ENCODE measurements around the gene ZNF44.

The ZNF44 gene

DNA sequence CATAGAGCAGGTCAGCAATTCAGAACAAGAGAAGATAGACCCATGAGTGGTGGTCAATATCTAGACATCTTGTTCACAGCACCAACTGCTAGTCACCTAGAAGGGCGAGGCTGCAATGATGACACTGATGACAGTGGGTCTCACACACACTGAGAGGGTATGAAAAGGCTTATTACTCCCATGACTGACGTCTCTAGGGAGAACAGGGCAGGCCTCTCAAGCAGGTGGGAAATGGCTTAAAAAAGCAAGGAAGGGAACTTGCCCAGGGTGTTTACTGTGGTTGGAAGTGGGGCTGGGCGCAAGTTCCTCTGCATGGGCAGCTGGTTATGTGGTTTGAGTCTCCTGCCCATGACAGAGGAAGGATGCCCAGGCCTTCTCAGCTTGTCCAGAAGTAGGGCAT lies 33.8 kb downstream of the ZNF44 start:
- DNase-seq: peak; percentile 65

DNA sequence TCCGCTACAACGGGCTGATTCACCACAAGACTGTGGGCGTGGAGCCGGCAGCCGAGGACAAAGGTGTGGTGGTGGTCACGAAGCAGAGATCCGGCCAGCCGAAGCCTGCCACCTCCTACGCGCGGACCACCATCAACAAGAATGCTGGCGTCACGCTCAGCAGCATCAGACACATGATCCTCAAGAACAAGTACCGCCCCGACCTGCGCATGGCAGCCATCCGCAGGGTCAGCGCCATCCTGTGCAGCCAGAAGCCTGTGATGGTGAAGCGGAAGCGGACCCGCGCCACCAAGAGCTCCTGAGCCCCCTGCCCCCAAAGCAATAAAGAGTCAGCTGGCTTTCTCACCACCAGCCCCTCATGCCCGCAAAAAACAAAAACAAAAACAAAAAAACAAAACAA lies 34.4 kb downstream of the ZNF44 start:
- DNase-seq: no peak

DNA sequence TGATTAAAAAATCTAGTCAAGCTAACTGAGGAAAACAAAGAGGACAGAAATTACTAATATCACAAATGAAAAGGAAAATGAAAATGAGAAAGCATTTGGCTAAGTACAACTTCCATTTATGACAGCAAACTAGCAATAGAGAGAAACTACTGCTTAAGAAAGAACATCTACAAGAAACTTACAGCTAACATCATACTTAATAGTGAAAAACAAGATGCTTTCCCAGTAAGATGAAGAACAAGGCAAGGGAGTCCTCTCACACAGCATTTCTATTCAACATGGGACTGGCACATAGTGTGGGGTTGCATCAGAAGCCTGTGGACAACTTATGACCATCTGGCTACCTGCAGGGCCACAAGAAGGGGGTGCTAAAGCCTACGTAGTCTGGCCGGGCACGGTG lies 39.3 kb downstream of the ZNF44 start:
- no peak for DNase-seq

DNA sequence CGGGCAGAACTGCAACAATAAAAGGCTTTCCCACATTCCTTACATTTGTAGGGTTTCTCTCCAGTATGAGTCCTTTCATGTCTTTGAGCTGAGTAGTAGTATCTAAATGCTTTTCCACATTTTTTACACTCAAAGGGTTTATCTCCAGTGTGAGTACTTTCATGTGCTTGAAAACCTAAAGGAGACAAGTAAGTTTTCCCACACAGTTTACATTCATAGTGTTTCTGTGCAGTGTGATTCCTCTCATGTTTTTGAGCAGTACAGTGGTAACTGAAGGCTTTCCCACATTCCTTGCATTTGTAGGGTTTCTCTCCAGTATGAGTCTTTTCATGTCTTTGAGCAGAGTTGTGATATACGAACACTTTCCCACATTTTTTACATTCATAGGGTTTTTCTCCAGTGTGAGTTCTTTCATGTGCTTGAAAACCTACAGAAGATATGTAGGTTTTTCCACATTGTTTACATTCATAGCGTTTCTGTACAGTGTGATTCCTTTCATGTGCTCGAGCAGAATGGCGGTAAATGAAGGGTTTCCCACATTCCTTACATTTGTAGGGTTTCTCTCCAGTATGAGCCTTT lies 47.0 kb downstream of the ZNF44 start:
- no peak for DNase-seq

DNA sequence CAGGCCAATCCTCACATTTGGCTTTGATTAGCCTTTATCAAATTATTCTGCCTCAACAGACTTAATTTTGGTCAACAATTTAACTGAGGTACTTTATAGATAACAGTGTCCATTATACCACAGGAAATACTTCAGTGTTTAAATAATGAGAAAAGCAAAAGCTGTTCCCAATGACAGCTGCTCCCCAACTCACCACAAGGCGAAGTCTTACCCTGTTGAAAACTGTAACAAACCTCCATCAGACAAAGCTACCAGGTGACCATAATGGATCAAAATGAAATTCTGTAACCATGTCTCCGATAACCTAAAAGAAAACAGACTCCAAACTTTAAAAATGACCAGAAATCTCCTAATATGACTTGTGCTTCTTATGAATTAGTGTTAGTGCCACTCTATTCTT lies 50.3 kb downstream of the ZNF44 start:
- DNase-seq: no peak

DNA sequence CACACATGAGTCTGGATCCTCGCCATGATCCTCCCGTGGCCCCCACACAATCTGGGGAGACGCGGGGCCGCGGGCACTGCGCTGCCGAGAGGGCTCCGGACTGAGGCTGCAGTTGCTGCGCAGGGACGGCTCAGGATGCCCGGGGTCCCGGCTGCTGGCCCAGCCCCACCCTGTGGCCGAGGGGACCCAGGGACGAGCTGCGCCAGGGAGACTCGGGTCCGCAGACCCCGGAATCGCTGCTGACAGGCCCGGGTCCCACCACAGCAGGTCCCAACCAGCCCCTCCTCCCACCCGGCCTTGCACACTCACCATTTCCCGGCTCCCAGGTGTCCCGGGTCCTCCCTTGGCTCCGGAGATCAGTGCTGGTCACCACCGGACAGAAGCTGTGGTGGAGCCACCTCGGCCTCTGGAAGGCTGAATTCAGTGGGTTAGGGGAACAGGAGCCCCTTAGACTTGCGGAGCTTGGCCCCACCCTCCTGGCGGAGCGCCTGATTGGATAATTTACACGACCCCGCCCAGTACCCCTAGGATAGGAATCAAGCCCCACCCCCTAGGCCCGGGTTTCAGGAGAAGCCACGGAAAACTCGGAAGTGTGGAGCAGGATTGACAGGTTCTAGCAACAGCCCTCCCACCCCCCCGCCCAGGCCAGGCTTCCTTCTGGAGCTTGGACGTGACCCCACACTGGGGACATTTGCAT lies 57.4 kb downstream of the ZNF44 start:
- DNase-seq: no peak

DNA sequence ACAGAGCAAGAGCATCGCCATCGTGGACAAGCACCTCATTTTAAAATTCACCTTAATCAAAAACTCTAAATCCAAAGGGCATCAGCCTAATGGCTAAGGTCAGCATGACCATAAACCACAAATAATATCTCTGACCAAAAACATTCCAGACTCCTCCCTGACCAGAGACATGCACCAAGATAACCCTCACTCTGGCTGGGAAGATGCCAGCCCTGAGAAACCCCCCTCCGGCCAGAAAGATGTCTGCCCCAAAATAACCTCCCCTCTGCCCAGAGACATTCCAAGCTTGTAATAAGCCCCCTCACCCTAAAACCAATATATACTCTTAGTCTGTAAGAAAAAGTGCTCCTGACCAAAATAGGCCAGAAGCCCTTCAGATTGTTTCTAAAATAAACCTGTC lies 61.7 kb downstream of the ZNF44 start:
- no peak for DNase-seq

DNA sequence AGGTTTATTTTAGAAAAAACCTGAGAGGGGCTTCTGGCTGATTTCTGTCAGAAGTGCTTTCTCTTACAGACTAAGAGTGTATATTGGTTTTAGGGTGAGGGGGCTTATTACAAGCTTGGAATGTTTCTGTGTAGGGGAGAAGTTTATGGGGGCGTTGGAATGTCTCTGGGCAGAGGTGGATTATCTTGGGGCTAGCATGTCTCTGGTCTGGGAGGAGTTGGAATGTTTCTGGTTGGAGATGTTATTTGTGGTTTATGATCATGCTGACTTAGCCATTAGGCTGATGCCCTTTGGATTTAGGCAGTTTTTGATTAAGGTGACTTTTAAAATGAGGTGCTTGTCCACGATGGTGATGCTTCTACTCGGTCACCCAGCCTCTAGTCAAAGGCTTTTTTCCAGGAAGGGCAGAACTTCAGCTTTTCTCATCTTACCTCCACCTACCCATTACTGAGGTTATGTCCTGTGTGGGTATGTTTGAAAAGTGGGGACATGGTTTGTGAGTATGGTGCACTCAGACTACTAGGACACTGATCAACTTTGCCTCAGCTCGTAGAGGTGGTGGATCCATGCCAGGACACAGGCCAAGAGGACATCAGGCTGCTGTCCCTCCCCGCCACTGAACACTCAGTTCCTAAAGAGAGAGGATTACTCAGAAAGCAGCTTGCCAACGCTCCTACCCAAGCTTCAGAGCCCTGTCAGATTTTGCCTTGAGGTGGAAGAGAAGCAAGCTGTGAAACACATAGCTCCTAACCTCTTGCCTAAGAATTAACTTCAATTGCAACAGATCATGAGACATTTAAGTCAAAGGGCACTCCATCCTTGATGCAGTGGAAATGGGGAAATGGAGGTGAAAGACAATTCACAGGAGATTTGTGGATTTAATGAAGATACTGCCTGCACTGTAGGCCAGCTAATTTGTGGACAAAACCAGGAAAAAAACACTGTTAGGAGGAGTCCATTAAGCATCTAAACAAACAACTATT lies 63.6 kb downstream of the ZNF44 start:
- DNase-seq: no peak

DNA sequence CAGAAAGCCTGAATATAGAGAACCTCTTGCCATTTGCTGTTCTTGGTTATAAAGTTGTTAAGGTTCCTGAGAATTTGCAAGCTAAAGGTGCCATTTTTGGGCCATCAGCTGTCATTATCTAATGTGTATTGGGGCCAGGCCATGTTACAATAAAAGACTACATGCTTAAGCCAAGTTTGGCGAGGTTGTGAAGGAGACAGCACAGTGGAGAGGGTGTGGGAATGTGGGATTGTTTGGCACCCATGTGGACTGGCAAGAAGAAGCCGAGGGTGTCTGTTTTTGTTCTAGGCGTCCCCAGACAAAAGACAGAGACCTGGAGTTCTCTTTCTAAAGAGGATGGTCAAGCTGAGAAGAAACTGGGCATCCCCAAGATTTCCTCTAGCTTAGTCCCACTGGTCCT lies 64.7 kb downstream of the ZNF44 start:
- no peak for DNase-seq

DNA sequence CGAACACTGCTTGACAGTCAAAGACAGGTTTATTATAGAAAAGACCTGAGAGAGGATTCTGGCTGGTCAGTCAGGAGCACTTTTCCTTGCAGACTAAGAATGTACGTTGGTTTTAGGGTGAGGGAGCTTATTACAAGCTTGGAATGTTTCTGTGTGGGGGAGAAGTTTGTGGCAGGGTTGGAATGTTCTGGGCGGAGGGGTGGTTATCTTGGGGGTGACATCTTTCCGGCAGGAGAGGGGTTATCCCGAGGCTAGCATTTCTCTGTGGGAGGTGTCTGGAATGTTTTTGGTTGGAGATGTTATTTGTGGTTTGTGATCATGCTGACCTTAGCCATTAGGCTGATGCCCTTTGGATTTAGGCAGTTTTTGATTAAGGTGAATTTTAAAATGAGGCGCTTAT lies 70.0 kb downstream of the ZNF44 start:
- no peak for DNase-seq

DNA sequence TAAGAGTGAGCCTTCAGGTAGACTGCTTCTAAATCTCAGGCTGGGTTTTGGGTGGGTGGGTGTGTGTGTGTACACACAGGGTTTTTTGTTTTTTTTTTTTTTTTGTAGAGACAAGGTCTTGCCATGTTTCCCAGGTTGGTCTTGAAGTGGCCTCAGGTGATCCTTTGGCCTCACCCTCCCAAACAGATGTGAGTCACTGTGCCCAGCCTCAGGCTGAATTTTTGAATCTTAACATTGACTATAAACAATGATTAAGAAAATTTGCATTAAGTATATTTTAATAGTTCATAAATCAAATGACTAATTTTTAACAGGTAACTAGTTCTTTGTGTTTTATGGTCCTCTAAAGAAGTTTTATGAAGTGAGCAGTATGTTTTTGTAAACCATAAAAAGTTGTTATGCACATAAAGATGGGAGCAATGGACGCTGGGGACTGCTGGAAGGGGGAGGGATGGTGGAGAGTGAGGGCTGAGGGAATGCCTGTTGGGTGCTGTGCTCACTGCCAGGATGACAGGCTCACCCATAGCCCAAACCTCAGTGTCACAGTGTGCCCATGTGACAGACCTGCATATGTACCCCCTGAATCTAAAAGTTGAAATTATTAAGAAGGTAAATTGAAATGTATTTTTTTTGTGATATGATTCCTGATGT lies 71.6 kb downstream of the ZNF44 start:
- no peak for DNase-seq

All from MV-4-11 (cell line).